Smooth muscle cell (in vitro differentiated cells): ENCODE data around the gene RGS3. TPM values are rescaled to one million over a fixed set of nuclear protein-coding genes. Genes with fewer than 3 reads are reported as not detected.
A peak's percentile ranks its signal among the peaks of the same experiment; 100 is the strongest.

Experiments
- DNase-seq: peaks from one replicate; lab custom pipeline; 2025; ENCODE audit not compliant: unreplicated experiment; lab: John Stamatoyannopoulos, UW
- H2AFZ ChIP-seq: fragments of 200-600 bp; sonication (generic); 2 replicates; pipeline ENCODE4 v1.6.0; 2016; ENCODE audit warnings: antibody characterized with exemption, low read depth, mild to moderate bottlenecking
- H3F3A ChIP-seq: fragments of 200-600 bp; sonication (generic); 2 replicates; pipeline ENCODE4 v1.6.0; 2017; ENCODE audit warnings: antibody characterized with exemption, low read depth
- H3K27ac ChIP-seq: fragments of 200-600 bp; sonication (generic); 2 replicates; pipeline ENCODE4 v1.5.1; 2016; ENCODE audit warnings: low read depth, mild to moderate bottlenecking
- H3K27me3 ChIP-seq: fragments of 200-600 bp; sonication (generic); 2 replicates; pipeline ENCODE4 v1.6.1; 2016; ENCODE audit warnings: low read depth, mild to moderate bottlenecking
- H3K36me3 ChIP-seq: fragments of 200-600 bp; sonication (generic); 2 replicates; pipeline ENCODE4 v1.5.1; 2016; ENCODE audit warnings: low read depth
- H3K4me1 ChIP-seq: fragments of 200-600 bp; sonication (generic); 2 replicates; pipeline ENCODE4 v1.5.1; 2016; ENCODE audit warnings: low read depth
- H3K4me2 ChIP-seq: fragments of 200-600 bp; sonication (generic); 2 replicates; pipeline ENCODE4 v1.6.0; 2016; ENCODE audit warnings: mild to moderate bottlenecking
- H3K4me3 ChIP-seq: fragments of 200-600 bp; sonication (generic); 2 replicates; pipeline ENCODE4 v1.5.1; 2016; ENCODE audit warnings: mild to moderate bottlenecking
- H3K79me2 ChIP-seq: fragments of 200-600 bp; sonication (generic); 2 replicates; pipeline ENCODE4 v1.6.0; 2016; ENCODE audit warnings: low read depth, mild to moderate bottlenecking
- H3K9ac ChIP-seq: fragments of 200-600 bp; sonication (generic); 2 replicates; pipeline ENCODE4 v1.6.0; 2016; ENCODE audit warnings: low read depth
- H3K9me3 ChIP-seq: fragments of 200-600 bp; sonication (generic); replicated peaks from 2 replicates; pipeline ENCODE4 v1.5.1; 2016; ENCODE audit warnings: low read depth
- H4K20me1 ChIP-seq: fragments of 200-600 bp; sonication (generic); 2 replicates; pipeline ENCODE4 v1.6.0; 2016; ENCODE audit warnings: low read depth
- WGBS: methylation state at CpG from one replicate; pipeline ENCODE4 v1.1.7; 2016; ENCODE audit warnings: low lambda C conversion rate; 5-methylcytosine and 5-hydroxymethylcytosine counted together
- polyA plus RNA-seq: library from polyadenylated mRNA; unstranded; fragments of >200 nt; fragmentation: Nextera tagmentation; extraction: Ambion mirVana; gene quantifications from 2 replicates; pipeline ENCODE4 v1.2.1, GENCODE V29; 2016
- total RNA-seq: library from RNA; depleted of rRNA; stranded (reverse); fragments of >200 nt; gene quantifications from 2 replicates; pipeline ENCODE4 v1.2.3, GENCODE V29; 2014
- TF ChIP-seq, protein P1 (sequence below): fragments of 200-600 bp; sonication (generic); IDR thresholded peaks from 2 replicates; pipeline ENCODE4 v1.5.1; 2017; ENCODE audit warnings: borderline replicate concordance, mild to moderate bottlenecking, antibody characterized with exemption; ENCODE audit not compliant: insufficient read depth, poor library complexity, severe bottlenecking

RGS3 gene
- total and polyA plus RNA-seq, 2 experiments from 2014 or later: 43.8 to 108 TPM

DNA sequence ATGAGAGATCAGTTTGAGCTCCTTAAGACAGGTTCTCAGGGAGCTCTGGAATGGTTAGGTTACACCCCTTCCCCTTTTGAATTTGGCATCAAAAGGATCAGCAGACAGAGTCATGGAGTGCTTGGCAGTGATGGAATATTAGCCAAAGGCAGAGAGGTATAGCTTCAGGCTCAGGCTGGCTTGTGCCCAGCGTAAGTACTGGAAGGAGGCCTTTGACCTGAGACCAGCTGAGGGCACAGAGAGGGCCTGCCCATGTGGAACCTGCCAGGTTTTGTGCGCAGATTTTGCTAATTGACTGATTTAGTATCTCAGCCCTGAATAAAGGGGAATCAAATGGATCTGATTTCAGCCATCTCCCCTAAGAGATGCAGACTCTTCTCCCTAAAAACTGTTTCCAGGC is 81.5 kb downstream of the RGS3 start:
- no peaks in the 10 kb centered on the region for H3K79me2 ChIP-seq
- peaks cover 22% of the 10 kb centered on the region for H3K4me1 ChIP-seq
- no peak overlapping the region for H3K4me2 ChIP-seq
- no peak overlapping the region for H3K4me3 ChIP-seq
- no peaks in the 10 kb centered on the region for H4K20me1 ChIP-seq
- peaks cover 17% of the 10 kb centered on the region for H3F3A ChIP-seq
- H3K36me3 ChIP-seq: no peaks in the 10 kb centered on the region
- H2AFZ ChIP-seq: no peak overlapping the region
- TF ChIP-seq, protein P1, sequence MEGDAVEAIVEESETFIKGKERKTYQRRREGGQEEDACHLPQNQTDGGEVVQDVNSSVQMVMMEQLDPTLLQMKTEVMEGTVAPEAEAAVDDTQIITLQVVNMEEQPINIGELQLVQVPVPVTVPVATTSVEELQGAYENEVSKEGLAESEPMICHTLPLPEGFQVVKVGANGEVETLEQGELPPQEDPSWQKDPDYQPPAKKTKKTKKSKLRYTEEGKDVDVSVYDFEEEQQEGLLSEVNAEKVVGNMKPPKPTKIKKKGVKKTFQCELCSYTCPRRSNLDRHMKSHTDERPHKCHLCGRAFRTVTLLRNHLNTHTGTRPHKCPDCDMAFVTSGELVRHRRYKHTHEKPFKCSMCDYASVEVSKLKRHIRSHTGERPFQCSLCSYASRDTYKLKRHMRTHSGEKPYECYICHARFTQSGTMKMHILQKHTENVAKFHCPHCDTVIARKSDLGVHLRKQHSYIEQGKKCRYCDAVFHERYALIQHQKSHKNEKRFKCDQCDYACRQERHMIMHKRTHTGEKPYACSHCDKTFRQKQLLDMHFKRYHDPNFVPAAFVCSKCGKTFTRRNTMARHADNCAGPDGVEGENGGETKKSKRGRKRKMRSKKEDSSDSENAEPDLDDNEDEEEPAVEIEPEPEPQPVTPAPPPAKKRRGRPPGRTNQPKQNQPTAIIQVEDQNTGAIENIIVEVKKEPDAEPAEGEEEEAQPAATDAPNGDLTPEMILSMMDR: no peak
- H3K27me3 ChIP-seq: no peaks in the 10 kb centered on the region
- 95% methylated on average over 2 of the region's 2 CpGs for WGBS
- no peak overlapping the region for H3K27ac ChIP-seq
- no peak overlapping the region for H3K9ac ChIP-seq
- no peaks in the 10 kb centered on the region for H3K9me3 ChIP-seq
- DNase-seq: no peak

DNA sequence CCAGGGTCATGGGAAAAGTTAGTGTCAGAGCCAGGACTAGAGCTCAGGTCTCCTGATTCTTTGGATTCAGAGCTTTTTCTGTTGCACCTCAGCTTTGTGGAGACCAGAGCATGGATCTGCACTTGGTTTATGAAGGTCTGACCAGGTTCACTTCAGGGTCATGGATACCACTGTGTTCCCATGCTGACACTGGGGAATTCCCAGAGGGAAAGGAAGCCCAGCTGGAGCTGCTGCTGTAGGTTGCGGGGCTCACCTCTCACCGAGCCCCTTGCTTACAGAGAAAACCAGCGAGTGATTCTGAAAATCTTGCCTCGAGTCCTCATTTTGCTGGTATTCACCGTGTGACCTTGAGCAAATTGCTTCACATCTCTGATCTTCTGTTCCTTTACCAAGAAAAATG is 83.0 kb downstream of the RGS3 start:
- Histone ChIP-seq H3F3A (peaks cover 17% of the 10 kb centered on the region), H3K36me3 (no peaks in the 10 kb centered on the region), H3K9me3 (no peaks in the 10 kb centered on the region), H2AFZ (no peak overlapping the region), H3K27ac (no peak overlapping the region), H3K9ac (no peak overlapping the region), H3K4me1 (peaks cover 15% of the 10 kb centered on the region), H3K4me2 (no peak overlapping the region), H3K27me3 (no peaks in the 10 kb centered on the region), H3K79me2 (no peaks in the 10 kb centered on the region), H3K4me3 (no peak overlapping the region), H4K20me1 (no peaks in the 10 kb centered on the region)
- WGBS: 94% methylated on average over 5 of the region's 5 CpGs
- TF ChIP-seq, protein P1: no peak
- no peak for DNase-seq

- H3K4me2 ChIP-seq: peak overlapping the region; percentile 66
- no peak overlapping the region for H2AFZ ChIP-seq
- DNase-seq: no peak
- peaks cover 17% of the 10 kb centered on the region for H3F3A ChIP-seq
- H3K27me3 ChIP-seq: no peaks in the 10 kb centered on the region
- TF ChIP-seq, protein P1: no peak
- H3K9me3 ChIP-seq: no peaks in the 10 kb centered on the region
- peaks cover 15% of the 10 kb centered on the region for H3K4me1 ChIP-seq
- WGBS: 79% methylated on average over 5 of the region's 5 CpGs
- peak overlapping the region; percentile 90 for H3K27ac ChIP-seq
- H3K9ac ChIP-seq: peak overlapping the region; percentile 78
- no peaks in the 10 kb centered on the region for H3K79me2 ChIP-seq
- no peaks in the 10 kb centered on the region for H3K36me3 ChIP-seq
- no peak overlapping the region for H3K4me3 ChIP-seq
- no peaks in the 10 kb centered on the region for H4K20me1 ChIP-seq
Measured at GRCh38 chr9:113547501-113547900, 84.0 kb downstream of the RGS3 start.
